Ascending aorta (tissue), 2 donors: Measurements from ENCODE around the gene WDR62. TPM values are rescaled to one million over a fixed set of nuclear protein-coding genes. Genes with fewer than 3 reads are reported as not detected.
A peak's percentile ranks its signal among the peaks of the same experiment; 100 is the strongest.

Experiments used
- DNase-seq, 2 donors: peaks; one replicate each; pipeline ENCODE4 v3.0.0-alpha.2; 2019; ENCODE audit warnings: low spot score in 2 of 2
- H3K27ac ChIP-seq, 2 donors: fragments of 200-600 bp; sonication (generic); one replicate each; pipeline ENCODE4 v1.5.1; 2016 to 2017; ENCODE audit warnings: mild to moderate bottlenecking in 1 of 2
- H3K27me3 ChIP-seq: fragments of 200-600 bp; sonication (generic); one replicate; pipeline ENCODE4 v1.5.1; 2017
- H3K36me3 ChIP-seq, 2 donors: fragments of 200-600 bp; sonication (generic); one replicate each; pipeline ENCODE4 v1.5.1; 2016
- H3K4me1 ChIP-seq, 2 donors: fragments of 200-600 bp; sonication (generic); one replicate each; pipeline ENCODE4 v1.5.1; 2016 to 2017; ENCODE audit warnings: mild to moderate bottlenecking in 1 of 2
- H3K4me3 ChIP-seq, 2 donors: fragments of 200-600 bp; sonication (generic); one replicate each; pipeline ENCODE4 v1.5.1; 2016 to 2017; ENCODE audit warnings: mild to moderate bottlenecking in 1 of 2
- H3K9me3 ChIP-seq, 2 donors: fragments of 200-600 bp; sonication (generic); one replicate each; pipeline ENCODE4 v1.5.1; 2016
- intact Hi-C: fragments of 100-400 bp; cut with DNase I; formaldehyde crosslinking; loops from one replicate; pipeline ENCODE4 v1.15.1; 2023
- total RNA-seq: library from RNA; depleted of rRNA; stranded (reverse); fragments of >200 nt; gene quantifications from one replicate; pipeline ENCODE4 v1.1.0, GENCODE V29; 2016
- TF ChIP-seq, protein P1 (sequence below), 3 experiments: fragments of 200-600 bp in 2 of 3; fragments of 450-650 bp in 1 of 3; sonication (generic) in 2 of 3; IDR thresholded peaks; one replicate each; pipeline ENCODE4 v1.5.1; 2016 to 2019; ENCODE audit warnings: antibody characterized with exemption in 3 of 3, mild to moderate bottlenecking in 1 of 3, moderate library complexity in 1 of 3

The WDR62 gene
- total RNA-seq, 1 donor from 2014 or later = not detected

DNA sequence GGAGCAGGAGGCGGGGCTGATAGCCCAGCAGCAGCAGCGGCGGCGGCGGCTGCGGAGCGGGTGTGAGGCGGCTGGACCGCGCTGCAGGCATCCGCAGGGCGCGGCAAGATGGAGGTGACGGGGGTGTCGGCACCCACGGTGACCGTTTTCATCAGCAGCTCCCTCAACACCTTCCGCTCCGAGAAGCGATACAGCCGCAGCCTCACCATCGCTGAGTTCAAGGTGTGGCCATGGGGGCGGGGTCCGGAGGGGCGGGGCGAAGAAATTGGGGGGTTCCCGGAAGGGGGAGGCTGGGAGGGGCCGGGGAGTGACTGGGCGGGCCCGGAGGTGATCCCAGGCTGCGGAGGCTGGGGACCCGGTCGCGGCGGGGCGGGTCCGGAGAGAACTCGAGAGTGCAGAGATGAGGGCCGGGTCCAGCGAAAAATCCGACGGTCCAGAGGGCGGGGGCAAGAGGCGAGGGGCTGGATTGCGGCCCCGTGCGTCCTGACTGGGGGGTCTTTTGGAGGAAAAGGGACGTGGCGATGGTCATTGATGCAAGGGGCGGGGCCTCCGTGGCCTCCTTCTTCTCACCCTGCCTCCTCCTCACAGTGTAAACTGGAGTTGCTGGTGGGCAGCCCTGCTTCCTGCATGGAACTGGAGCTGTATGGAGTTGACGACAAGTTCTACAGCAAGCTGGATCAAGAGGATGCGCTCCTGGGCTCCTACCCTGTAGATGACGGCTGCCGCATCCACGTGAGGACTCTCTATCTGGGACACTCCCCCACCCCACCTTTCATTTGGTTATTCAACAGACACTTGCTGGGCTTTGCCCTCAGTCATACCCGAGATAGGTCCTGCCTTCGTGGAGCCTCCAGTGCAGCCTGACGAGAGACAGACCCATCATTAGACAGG lies 61.0 kb downstream of the WDR62 start, which contains the start of gene TBCB:
Gene TBCB, plus strand, starts transcription at position 16 of the 891 bp plus-strand sequence. Its CDS starts 93 bp downstream, at position 109.
- H3K27me3 ChIP-seq = no peaks in the 10 kb centered on the region
- peak within 1 kb of the TSS; percentile 70 to 77 for H3K4me3 ChIP-seq
- DNase-seq = peak in 1 of 2 donors; percentile 19
- intact Hi-C loops = loop anchor here (1.0 to 10.0 kb wide), 7 partner anchors 13 to 459 kb away; partner anchors contain the start of genes ALKBH6, IGFLR1, LIN37 and PSENEN
- H3K9me3 ChIP-seq = no peaks in the 10 kb centered on the region
- TF ChIP-seq, protein P1, sequence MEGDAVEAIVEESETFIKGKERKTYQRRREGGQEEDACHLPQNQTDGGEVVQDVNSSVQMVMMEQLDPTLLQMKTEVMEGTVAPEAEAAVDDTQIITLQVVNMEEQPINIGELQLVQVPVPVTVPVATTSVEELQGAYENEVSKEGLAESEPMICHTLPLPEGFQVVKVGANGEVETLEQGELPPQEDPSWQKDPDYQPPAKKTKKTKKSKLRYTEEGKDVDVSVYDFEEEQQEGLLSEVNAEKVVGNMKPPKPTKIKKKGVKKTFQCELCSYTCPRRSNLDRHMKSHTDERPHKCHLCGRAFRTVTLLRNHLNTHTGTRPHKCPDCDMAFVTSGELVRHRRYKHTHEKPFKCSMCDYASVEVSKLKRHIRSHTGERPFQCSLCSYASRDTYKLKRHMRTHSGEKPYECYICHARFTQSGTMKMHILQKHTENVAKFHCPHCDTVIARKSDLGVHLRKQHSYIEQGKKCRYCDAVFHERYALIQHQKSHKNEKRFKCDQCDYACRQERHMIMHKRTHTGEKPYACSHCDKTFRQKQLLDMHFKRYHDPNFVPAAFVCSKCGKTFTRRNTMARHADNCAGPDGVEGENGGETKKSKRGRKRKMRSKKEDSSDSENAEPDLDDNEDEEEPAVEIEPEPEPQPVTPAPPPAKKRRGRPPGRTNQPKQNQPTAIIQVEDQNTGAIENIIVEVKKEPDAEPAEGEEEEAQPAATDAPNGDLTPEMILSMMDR (IDR thresholded peaks at IDR 0.05) = no peak
- H3K27ac ChIP-seq = peak within 1 kb of the TSS; percentile 80 to 84
- H3K4me1 ChIP-seq = peaks cover 6 to 17% of the 10 kb centered on the region in 2 donors
- peaks cover 39 to 51% of the 10 kb centered on the region in 2 donors for H3K36me3 ChIP-seq

DNA sequence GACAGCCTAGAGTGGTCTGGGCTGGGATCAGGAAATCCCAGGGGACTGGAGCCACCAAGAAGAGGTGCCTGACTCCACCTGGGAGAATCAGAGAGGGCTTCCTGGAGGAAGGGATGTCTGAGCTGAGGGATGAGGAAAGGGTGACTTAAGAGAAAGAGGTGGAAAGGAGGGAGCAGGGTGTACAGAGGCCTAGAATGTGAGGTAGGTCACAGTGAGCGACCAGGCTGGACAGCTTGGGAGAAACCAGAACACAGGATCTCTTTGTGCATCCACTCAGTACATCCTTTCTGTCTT lies 61.6 kb downstream of the WDR62 start:
- peaks cover 44 to 52% of the 10 kb centered on the region in 2 donors for H3K36me3 ChIP-seq
- DNase-seq = no peak
- H3K4me3 ChIP-seq = peak overlapping the region; percentile 70 to 77
- H3K9me3 ChIP-seq = no peaks in the 10 kb centered on the region
- intact Hi-C loops = loop anchor here (10.0 kb wide), 2 partner anchors 371 to 459 kb away; partner anchors contain the start of genes IGFLR1, LIN37, PSENEN and U2AF1L4
- H3K4me1 ChIP-seq = peaks cover 6 to 17% of the 10 kb centered on the region in 2 donors
- TF ChIP-seq, protein P1 (IDR thresholded peaks at IDR 0.05) = no peak
- no peaks in the 10 kb centered on the region for H3K27me3 ChIP-seq
- H3K27ac ChIP-seq = peak overlapping the region; percentile 80 to 84

DNA sequence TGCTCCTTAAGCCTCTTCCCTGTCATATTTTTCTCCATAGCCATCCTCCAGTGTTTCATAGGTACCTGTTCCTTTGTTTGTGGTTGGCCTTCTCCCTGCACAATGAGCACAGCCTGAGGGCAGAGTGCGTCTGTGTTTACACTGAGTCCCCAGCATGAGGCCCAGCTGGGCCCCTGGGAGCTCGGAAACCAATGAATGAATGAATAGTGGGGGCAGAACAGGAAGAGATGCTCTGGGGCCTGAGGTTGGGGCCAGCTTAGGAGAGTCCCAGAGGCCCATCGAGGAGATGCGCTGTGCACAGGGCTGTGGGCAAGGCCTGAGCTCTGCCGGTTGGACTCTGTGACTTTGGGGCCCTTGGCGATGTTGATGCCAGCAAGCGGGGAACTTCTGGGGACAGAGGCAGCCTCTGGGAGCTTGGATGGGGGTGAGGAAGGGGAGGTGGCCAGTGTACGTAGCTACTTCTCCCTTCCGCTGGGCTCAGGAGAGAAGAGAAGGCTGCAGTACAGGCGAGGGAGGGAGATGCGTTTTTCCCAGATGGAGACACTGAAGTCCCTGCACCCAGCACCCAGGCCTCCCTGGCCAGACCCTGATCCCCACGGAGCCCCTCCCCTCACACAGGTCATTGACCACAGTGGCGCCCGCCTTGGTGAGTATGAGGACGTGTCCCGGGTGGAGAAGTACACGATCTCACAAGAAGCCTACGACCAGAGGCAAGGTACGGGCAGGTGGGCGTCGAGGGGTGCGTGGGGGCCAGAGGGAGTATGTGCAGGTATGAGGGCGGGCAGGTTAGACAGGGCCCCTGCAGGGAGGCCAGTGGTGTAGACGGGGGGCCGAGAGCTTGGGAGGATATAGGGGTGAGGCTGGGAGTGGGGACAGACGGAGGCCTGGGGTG lies 65.6 kb downstream of the WDR62 start:
- H3K4me3 ChIP-seq = no peak overlapping the region
- intact Hi-C loops = loop anchor here (10.0 kb wide), 1 partner anchor 794 kb away; the partner anchor contains the start of genes ZNF568 and ZNF829
- no peak overlapping the region for H3K27ac ChIP-seq
- TF ChIP-seq, protein P1 (IDR thresholded peaks at IDR 0.05) = no peak
- DNase-seq = no peak
- no peaks in the 10 kb centered on the region for H3K27me3 ChIP-seq
- H3K9me3 ChIP-seq = no peaks in the 10 kb centered on the region
- H3K4me1 ChIP-seq = peaks cover 6 to 11% of the 10 kb centered on the region in 2 donors
- H3K36me3 ChIP-seq = peaks cover 67 to 75% of the 10 kb centered on the region in 2 donors

DNA sequence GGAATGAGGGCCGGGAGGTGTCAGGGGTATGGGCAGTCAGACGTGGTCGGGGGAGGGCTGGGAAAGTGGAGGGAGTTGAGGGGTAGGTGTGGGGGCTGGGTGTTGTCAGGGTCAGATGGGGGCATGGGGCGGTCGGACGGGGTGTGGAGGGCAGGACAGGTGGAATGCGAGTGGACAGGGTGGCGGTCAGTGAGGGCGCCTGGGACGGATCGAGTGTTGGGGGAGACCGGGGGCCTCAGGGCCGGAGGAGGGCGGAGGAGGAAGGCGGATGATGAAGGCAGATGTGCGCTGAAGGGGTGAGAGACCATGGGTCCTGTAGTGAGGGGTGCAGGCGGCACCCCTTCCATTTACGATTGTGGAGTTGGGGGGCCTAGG lies 66.3 kb downstream of the WDR62 start:
- no peak for DNase-seq
- intact Hi-C loops = loop anchor here (10.0 kb wide), 1 partner anchor 794 kb away; the partner anchor contains the start of genes ZNF568 and ZNF829
- Histone ChIP-seq H3K4me1 (peaks cover 6 to 9% of the 10 kb centered on the region in 2 donors), H3K4me3 (no peak overlapping the region), H3K36me3 (peaks cover 73 to 82% of the 10 kb centered on the region in 2 donors), H3K27ac (no peak overlapping the region), H3K27me3 (no peaks in the 10 kb centered on the region), H3K9me3 (no peaks in the 10 kb centered on the region)
- TF ChIP-seq, protein P1 (IDR thresholded peaks at IDR 0.05) = no peak

DNA sequence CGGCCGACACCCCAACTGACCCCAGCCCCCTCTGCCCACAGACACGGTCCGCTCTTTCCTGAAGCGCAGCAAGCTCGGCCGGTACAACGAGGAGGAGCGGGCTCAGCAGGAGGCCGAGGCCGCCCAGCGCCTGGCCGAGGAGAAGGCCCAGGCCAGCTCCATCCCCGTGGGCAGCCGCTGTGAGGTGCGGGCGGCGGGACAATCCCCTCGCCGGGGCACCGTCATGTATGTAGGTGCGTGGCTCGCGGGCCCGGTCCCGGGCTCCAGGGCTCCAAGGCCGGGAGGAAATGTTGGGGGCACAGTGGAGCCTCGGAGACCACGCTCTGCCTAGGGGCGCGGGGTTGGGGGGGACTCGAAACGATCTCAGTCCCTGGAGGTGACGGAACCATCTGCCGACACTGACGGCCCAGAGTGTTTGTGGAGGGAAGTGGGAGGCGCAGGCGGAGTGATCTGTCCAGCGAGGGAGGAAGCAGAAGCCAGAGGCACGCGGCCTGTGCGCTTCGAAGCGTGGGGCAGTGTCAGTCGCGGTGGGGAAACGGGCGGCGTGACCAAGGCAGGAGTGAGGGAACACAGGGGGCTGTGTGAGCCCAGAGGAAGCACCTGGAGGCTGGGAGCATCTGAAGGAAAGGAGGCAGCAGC lies 66.9 kb downstream of the WDR62 start:
- H3K36me3 ChIP-seq = peaks cover 74 to 82% of the 10 kb centered on the region in 2 donors

More for the DNA sequence above, 66.9 kb downstream of the WDR62 start:
- Histone ChIP-seq H3K4me1 (peaks cover 1 to 3% of the 10 kb centered on the region in 2 donors), H3K27ac (no peak overlapping the region), H3K9me3 (no peaks in the 10 kb centered on the region), H3K27me3 (no peaks in the 10 kb centered on the region), H3K4me3 (no peak overlapping the region)
- TF ChIP-seq, protein P1 (IDR thresholded peaks at IDR 0.05) = no peak
- intact Hi-C loops = loop anchor here (10.0 kb wide), 1 partner anchor 793 kb away; the partner anchor contains the start of genes ZNF568 and ZNF829
- no peak for DNase-seq
